PC-9 (cell line): ENCODE data around the gene OTOR. TPM values are rescaled to one million over a fixed set of nuclear protein-coding genes. Genes with fewer than 3 reads are reported as not detected.

ENCODE experiments used
- BruUV-seq: library from RNA; stranded (reverse); fragments of 400-500 nt; replicated peaks from 2 replicates; lab custom pipeline; 2021; lab: Mats Ljungman, UMichigan
- CTCF ChIA-PET: fragments of 300-600 bp; sonication (Branson Sonifier 250); formaldehyde crosslinking; loops from one replicate; lab custom pipeline; 2022; ENCODE audit warnings: antibody characterized with exemption; lab: Charles Lee
- POLR2A ChIA-PET: fragments of 300-600 bp; sonication (Branson Sonifier 250); formaldehyde crosslinking; loops from one replicate; lab custom pipeline; 2022; ENCODE audit warnings: antibody characterized with exemption; ENCODE audit not compliant: unreplicated experiment; lab: Charles Lee
- DNase-seq, 2 experiments: peaks; one replicate each; pipeline versions ENCODE4 v3.0.0 to v3.0.0-alpha.2; 2015 to 2022; ENCODE audit warnings: mixed read lengths in 1 of 2
- H2AFZ ChIP-seq: fragments of 200-600 bp; sonication (generic); 2 replicates; pipeline ENCODE4 v1.8.1; 2017; ENCODE audit warnings: antibody characterized with exemption
- H3F3A ChIP-seq: fragments of 200-600 bp; sonication (generic); 2 replicates; pipeline ENCODE4 v1.8.1; 2017; ENCODE audit warnings: antibody characterized with exemption, mild to moderate bottlenecking, low read depth; ENCODE audit not compliant: insufficient read depth
- H3K27ac ChIP-seq: fragments of 200-600 bp; sonication (generic); 2 replicates; pipeline ENCODE4 v1.6.1; 2016; ENCODE audit warnings: mixed run types
- H3K27me3 ChIP-seq: fragments of 200-600 bp; sonication (generic); 2 replicates; pipeline ENCODE4 v1.6.1; 2016; ENCODE audit warnings: low read depth, mixed run types; ENCODE audit not compliant: insufficient read depth
- H3K36me3 ChIP-seq: fragments of 200-600 bp; sonication (generic); 2 replicates; pipeline ENCODE4 v1.6.1; 2016; ENCODE audit warnings: low read depth, mixed run types
- H3K4me1 ChIP-seq: fragments of 200-600 bp; sonication (generic); replicated peaks from 2 replicates; pipeline ENCODE4 v1.6.1; 2016; ENCODE audit warnings: mixed run types; ENCODE audit not compliant: insufficient read depth
- H3K4me2 ChIP-seq: fragments of 200-600 bp; sonication (generic); 2 replicates; pipeline ENCODE4 v1.6.1; 2017; ENCODE audit warnings: mixed run types
- H3K4me3 ChIP-seq: fragments of 200-600 bp; sonication (generic); 2 replicates; pipeline ENCODE4 v1.6.1; 2016; ENCODE audit warnings: mixed run types
- H3K79me2 ChIP-seq: fragments of 200-600 bp; sonication (generic); 2 replicates; pipeline ENCODE4 v1.6.1; 2017; ENCODE audit warnings: low read depth, mixed run types
- H3K9me2 ChIP-seq: fragments of 200-600 bp; sonication (generic); 2 replicates; pipeline ENCODE4 v1.8.1; 2017; ENCODE audit warnings: mild to moderate bottlenecking; ENCODE audit not compliant: insufficient read depth
- H3K9me3 ChIP-seq: fragments of 200-600 bp; sonication (generic); 2 replicates; pipeline ENCODE4 v1.8.1; 2016; ENCODE audit warnings: low read depth; ENCODE audit not compliant: insufficient read depth
- H4K20me1 ChIP-seq: fragments of 200-600 bp; sonication (generic); 2 replicates; pipeline ENCODE4 v1.8.1; 2017; ENCODE audit not compliant: insufficient read depth
- EZH2 ChIP-seq: fragments of 200-600 bp; sonication (generic); IDR thresholded peaks from 2 replicates; pipeline ENCODE4 v1.8.0; 2017; ENCODE audit warnings: antibody characterized with exemption, low read depth
- intact Hi-C: fragments of 100-400 bp; cut with micrococcal nuclease; formaldehyde crosslinking; loops from one replicate; pipeline ENCODE4 v1.10.0; 2022; ENCODE audit not compliant: unreplicated experiment
- total RNA-seq: library from RNA; stranded (reverse); gene quantifications from 2 replicates; pipeline ENCODE4 v1.2.3, GENCODE V29; 2021
- TF ChIP-seq, protein P1 (sequence below): fragments of 200-600 bp; sonication (generic); conservative IDR thresholded peaks from 2 replicates; pipeline ENCODE4 v1.6.1; 2017; ENCODE audit warnings: mixed run types, antibody characterized with exemption, mild to moderate bottlenecking, moderate library complexity

The OTOR gene
- total RNA-seq, 1 experiment from 2014 or later = not detected

DNA sequence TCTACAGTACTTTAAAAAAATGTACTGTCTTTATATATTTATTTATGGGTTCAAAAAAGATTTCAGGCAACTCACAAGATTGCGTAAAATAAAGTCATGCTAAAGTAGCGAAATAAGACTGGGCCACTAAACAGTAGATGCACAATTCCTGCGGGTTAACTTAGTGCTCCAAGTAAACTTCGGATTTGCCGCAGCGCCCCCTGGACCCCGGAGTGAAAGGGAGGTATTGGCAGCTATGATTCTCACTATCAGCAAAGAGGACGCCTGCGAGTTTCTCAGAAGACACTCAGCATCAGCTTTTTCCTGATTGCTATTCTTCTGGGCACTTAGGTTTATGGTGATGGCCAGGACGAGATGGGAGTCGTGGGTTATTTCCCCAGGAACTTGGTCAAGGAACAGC lies 1.4 kb downstream of the OTOR start:
- CTCF ChIA-PET = no interaction called here
- Histone ChIP-seq H3K36me3 (no peaks in the 10 kb centered on the region), H3K79me2 (no peaks in the 10 kb centered on the region), H4K20me1 (no peaks in the 10 kb centered on the region), H3K27me3 (no peaks in the 10 kb centered on the region), H3K9me2 (no peaks in the 10 kb centered on the region), H3K9me3 (no peaks in the 10 kb centered on the region), H3K4me1 (no peaks in the 10 kb centered on the region), H3K4me3 (no peak overlapping the region), H3F3A (no peaks in the 10 kb centered on the region), H3K4me2 (no peak overlapping the region), H3K27ac (no peak overlapping the region), H2AFZ (no peak overlapping the region; the same call in 1 of the 2 replicates)
- intact Hi-C loops = no loop called here
- TF ChIP-seq, protein P1, sequence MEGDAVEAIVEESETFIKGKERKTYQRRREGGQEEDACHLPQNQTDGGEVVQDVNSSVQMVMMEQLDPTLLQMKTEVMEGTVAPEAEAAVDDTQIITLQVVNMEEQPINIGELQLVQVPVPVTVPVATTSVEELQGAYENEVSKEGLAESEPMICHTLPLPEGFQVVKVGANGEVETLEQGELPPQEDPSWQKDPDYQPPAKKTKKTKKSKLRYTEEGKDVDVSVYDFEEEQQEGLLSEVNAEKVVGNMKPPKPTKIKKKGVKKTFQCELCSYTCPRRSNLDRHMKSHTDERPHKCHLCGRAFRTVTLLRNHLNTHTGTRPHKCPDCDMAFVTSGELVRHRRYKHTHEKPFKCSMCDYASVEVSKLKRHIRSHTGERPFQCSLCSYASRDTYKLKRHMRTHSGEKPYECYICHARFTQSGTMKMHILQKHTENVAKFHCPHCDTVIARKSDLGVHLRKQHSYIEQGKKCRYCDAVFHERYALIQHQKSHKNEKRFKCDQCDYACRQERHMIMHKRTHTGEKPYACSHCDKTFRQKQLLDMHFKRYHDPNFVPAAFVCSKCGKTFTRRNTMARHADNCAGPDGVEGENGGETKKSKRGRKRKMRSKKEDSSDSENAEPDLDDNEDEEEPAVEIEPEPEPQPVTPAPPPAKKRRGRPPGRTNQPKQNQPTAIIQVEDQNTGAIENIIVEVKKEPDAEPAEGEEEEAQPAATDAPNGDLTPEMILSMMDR = no peak
- TF ChIP-seq EZH2 = no peak
- POLR2A ChIA-PET = no interaction called here
- BruUV-seq = no TSS peak
- no peak for DNase-seq

GRCh38 chr20:16752082-16752481 lies 3.9 kb downstream of the OTOR start:
- H3K4me3 ChIP-seq = no peak overlapping the region
- intact Hi-C loops = no loop called here
- POLR2A ChIA-PET = no interaction called here
- no peaks in the 10 kb centered on the region for H3K9me3 ChIP-seq
- H3K79me2 ChIP-seq = no peaks in the 10 kb centered on the region
- TF ChIP-seq, protein P1 = no peak
- no peak for TF ChIP-seq EZH2
- no peaks in the 10 kb centered on the region for H3K36me3 ChIP-seq
- no peak overlapping the region for H3K4me2 ChIP-seq
- no peak overlapping the region for H3K27ac ChIP-seq
- H3K9me2 ChIP-seq = no peaks in the 10 kb centered on the region
- H3F3A ChIP-seq = no peaks in the 10 kb centered on the region
- H3K4me1 ChIP-seq = no peaks in the 10 kb centered on the region
- CTCF ChIA-PET = no interaction called here
- no peak overlapping the region for H2AFZ ChIP-seq
- DNase-seq = no peak
- no TSS peak for BruUV-seq
- H3K27me3 ChIP-seq = no peaks in the 10 kb centered on the region
- no peaks in the 10 kb centered on the region for H4K20me1 ChIP-seq

DNA sequence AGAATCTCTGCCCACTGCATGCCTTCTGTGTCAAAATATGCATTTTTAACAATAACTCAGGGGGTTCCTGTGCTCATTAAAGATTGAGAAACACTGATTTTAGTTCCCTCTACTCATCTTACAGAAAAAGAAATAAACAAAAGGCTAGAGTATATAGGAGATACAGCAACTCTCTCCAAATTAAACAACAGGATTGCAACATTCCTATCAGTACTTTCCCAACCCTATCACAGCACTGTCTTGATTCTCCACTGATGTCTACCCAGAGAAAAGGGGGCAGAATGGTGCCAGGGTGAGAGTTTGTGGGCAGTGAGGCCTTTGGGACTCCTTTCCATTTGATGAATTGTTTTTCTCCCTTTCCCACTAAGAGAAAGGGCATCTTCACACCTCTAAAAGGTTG lies 4.7 kb downstream of the OTOR start:
- H3K79me2 ChIP-seq = no peaks in the 10 kb centered on the region
- H3K4me2 ChIP-seq = no peak overlapping the region
- no peaks in the 10 kb centered on the region for H3F3A ChIP-seq
- H3K4me1 ChIP-seq = no peaks in the 10 kb centered on the region
- POLR2A ChIA-PET = no interaction called here
- H2AFZ ChIP-seq = no peak overlapping the region
- no peak for TF ChIP-seq EZH2
- TF ChIP-seq, protein P1 = no peak
- CTCF ChIA-PET = no interaction called here
- no TSS peak for BruUV-seq
- no peaks in the 10 kb centered on the region for H3K9me3 ChIP-seq
- H3K27me3 ChIP-seq = no peaks in the 10 kb centered on the region
- intact Hi-C loops = no loop called here
- no peaks in the 10 kb centered on the region for H4K20me1 ChIP-seq
- no peaks in the 10 kb centered on the region for H3K9me2 ChIP-seq
- H3K27ac ChIP-seq = no peak overlapping the region
- H3K4me3 ChIP-seq = no peak overlapping the region
- H3K36me3 ChIP-seq = no peaks in the 10 kb centered on the region
- DNase-seq = no peak
